ENCODE results near the gene ARL13B. TPM values are rescaled to one million over a fixed set of nuclear protein-coding genes. Genes with fewer than 3 reads are reported as not detected.

The ARL13B gene
- total RNA-seq, 1 donor from 2014 or later: 13.5 TPM

DNA sequence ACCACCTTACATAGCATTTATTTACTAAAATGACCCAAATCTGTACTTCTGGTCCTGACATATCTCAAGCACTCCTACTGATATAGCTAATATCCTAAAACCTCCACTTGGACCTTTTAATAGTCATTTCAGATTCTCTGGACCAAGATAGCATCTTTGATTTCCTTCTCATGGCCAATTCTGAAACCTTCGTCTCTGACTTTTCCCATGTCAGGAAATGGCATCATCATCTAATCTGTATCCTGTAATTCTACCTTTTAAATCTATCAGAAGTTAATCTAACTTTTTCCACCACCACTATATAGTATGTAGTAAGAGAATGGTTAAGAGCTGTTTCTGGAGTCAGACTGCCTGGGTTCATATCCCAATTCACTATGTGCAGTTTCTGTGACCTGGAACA, 32.2 kb downstream of the ARL13B start:
- H3K27me3 ChIP-seq: no peaks in the 10 kb centered on the region
- no peaks in the 10 kb centered on the region for H3K4me1 ChIP-seq
- intact Hi-C loops (cut with DNase I): no loop called here
- no peak for DNase-seq (ENCODE audit: extremely low spot score in 2 of 2)
- no peak overlapping the region for H3K4me3 ChIP-seq
- no peak overlapping the region for H3K27ac ChIP-seq
- TF ChIP-seq, protein P1, sequence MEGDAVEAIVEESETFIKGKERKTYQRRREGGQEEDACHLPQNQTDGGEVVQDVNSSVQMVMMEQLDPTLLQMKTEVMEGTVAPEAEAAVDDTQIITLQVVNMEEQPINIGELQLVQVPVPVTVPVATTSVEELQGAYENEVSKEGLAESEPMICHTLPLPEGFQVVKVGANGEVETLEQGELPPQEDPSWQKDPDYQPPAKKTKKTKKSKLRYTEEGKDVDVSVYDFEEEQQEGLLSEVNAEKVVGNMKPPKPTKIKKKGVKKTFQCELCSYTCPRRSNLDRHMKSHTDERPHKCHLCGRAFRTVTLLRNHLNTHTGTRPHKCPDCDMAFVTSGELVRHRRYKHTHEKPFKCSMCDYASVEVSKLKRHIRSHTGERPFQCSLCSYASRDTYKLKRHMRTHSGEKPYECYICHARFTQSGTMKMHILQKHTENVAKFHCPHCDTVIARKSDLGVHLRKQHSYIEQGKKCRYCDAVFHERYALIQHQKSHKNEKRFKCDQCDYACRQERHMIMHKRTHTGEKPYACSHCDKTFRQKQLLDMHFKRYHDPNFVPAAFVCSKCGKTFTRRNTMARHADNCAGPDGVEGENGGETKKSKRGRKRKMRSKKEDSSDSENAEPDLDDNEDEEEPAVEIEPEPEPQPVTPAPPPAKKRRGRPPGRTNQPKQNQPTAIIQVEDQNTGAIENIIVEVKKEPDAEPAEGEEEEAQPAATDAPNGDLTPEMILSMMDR (IDR thresholded peaks at IDR 0.05): no peak
- TF ChIP-seq POLR2AphosphoS5 (IDR thresholded peaks at IDR 0.05; ENCODE audit: insufficient read depth in 1 of 2, low read depth in 1 of 2) (no peak), POLR2A (IDR thresholded peaks at IDR 0.05) (no peak)
- no peaks in the 10 kb centered on the region for H3K36me3 ChIP-seq
- H3K9me3 ChIP-seq: no peaks in the 10 kb centered on the region

DNA sequence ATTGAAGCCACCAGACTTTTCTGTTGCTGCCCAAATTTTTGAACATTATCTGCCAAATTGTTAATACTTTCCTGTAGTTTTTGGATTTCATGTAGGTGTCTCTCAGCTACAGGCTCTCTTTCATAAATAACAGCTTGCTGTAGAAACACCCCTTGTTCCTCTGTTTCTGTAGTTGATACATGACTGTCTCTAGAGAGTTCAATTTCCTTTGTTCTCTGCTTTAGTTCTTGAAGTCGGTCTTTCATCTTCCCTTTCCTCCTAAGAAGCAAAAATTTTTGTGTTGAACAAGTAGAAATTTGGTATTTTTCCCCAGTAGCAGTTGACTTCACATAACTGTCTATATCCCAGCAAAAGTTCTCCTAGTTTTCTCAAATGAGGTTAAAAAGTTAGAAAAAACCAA, 35.1 kb downstream of the ARL13B start:
- no peak overlapping the region for H3K4me3 ChIP-seq

DNA sequence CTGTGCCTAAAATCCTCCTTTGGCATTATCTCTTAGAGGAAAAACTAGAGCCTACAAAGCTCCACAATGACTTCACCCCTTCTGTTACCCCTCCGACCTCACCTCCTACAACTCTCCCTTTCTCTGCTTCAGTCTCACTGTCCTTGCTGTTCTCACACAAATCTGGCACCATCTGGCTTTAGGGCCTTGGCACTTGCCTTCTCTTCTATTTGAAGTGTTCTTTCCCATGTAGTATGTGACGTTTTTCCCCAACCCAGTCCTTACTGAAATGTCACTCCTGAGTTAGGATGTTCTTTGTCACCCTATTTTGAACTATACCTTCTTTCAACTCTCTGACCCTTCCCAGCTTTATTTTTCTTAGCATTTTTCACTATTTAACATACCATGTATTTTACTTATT, 39.7 kb downstream of the ARL13B start:
- no peaks in the 10 kb centered on the region for H3K27me3 ChIP-seq

More for the DNA sequence above, 35.1 kb downstream of the ARL13B start:
- TF ChIP-seq POLR2AphosphoS5 (IDR thresholded peaks at IDR 0.05; ENCODE audit: insufficient read depth in 1 of 2, low read depth in 1 of 2) (no peak), POLR2A (IDR thresholded peaks at IDR 0.05) (no peak)
- TF ChIP-seq, protein P1 (IDR thresholded peaks at IDR 0.05): no peak
- Histone ChIP-seq H3K4me1 (no peaks in the 10 kb centered on the region), H3K27ac (no peak overlapping the region), H3K9me3 (no peaks in the 10 kb centered on the region), H3K36me3 (no peaks in the 10 kb centered on the region), H3K27me3 (no peaks in the 10 kb centered on the region)
- intact Hi-C loops (cut with DNase I): no loop called here
- no peak for DNase-seq (ENCODE audit: extremely low spot score in 2 of 2)

DNA sequence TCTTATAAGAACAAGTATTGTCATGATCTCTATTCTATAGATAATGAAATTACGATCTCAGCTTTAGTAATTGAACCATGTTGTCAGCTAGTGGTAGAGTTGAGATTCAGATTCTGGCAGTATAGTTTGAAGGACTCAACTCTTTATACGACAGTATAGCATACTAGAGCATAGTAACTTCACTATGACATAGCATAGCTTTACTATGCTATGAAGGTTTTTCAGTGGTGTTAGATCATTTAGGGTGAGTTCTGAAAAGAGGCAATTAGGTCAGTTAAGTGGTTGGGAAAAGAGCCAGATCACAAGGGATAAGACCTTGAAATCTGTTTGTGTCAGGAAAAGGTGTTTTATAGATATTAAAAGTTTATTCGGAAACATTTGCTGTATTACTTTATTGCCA, 40.3 kb downstream of the ARL13B start:
- no peak overlapping the region for H3K4me3 ChIP-seq
- TF ChIP-seq POLR2A (IDR thresholded peaks at IDR 0.05): no peak
- no peak for TF ChIP-seq POLR2AphosphoS5 (IDR thresholded peaks at IDR 0.05; ENCODE audit: insufficient read depth in 1 of 2, low read depth in 1 of 2)
- TF ChIP-seq, protein P1 (IDR thresholded peaks at IDR 0.05): no peak
- intact Hi-C loops (cut with DNase I): no loop called here
- no peaks in the 10 kb centered on the region for H3K36me3 ChIP-seq
- no peak overlapping the region for H3K27ac ChIP-seq
- H3K9me3 ChIP-seq: no peaks in the 10 kb centered on the region
- DNase-seq (ENCODE audit: extremely low spot score in 2 of 2): no peak
- H3K27me3 ChIP-seq: no peaks in the 10 kb centered on the region
- peaks cover 5% of the 10 kb centered on the region for H3K4me1 ChIP-seq

More for the DNA sequence above, 39.7 kb downstream of the ARL13B start:
- no peaks in the 10 kb centered on the region for H3K9me3 ChIP-seq
- intact Hi-C loops (cut with DNase I): no loop called here
- H3K27ac ChIP-seq: no peak overlapping the region
- TF ChIP-seq, protein P1 (IDR thresholded peaks at IDR 0.05): no peak
- TF ChIP-seq POLR2A (IDR thresholded peaks at IDR 0.05): no peak
- no peak for TF ChIP-seq POLR2AphosphoS5 (IDR thresholded peaks at IDR 0.05; ENCODE audit: insufficient read depth in 1 of 2, low read depth in 1 of 2)
- H3K36me3 ChIP-seq: no peaks in the 10 kb centered on the region
- H3K4me3 ChIP-seq: no peak overlapping the region
- DNase-seq (ENCODE audit: extremely low spot score in 2 of 2): no peak
- H3K4me1 ChIP-seq: peaks cover 4% of the 10 kb centered on the region

DNA sequence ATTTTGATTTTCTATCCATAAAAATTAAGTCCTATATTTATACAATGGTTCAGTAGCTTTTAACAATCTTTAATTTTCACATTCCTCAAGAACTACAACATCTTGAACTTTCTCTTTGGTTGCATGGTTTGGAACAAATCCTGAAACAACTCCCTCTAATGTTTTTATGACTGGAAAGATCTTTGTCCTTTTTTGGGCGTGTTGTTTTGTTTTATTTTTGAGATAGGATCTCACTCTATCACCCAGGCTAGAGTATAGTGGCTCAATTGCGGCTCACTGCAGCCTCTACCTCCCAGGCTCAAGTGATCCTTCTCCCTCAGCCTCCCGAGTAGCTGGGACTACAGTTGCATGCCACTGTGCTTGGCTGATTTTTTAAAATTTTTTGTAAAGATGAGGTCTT, 44.4 kb downstream of the ARL13B start:
- no peaks in the 10 kb centered on the region for H3K36me3 ChIP-seq
- DNase-seq (ENCODE audit: extremely low spot score in 2 of 2): no peak
- intact Hi-C loops (cut with DNase I): no loop called here
- no peak overlapping the region for H3K27ac ChIP-seq
- no peaks in the 10 kb centered on the region for H3K9me3 ChIP-seq
- H3K4me1 ChIP-seq: peaks cover 5% of the 10 kb centered on the region
- TF ChIP-seq, protein P1 (IDR thresholded peaks at IDR 0.05): no peak
- no peak for TF ChIP-seq POLR2AphosphoS5 (IDR thresholded peaks at IDR 0.05; ENCODE audit: insufficient read depth in 1 of 2, low read depth in 1 of 2)
- no peak for TF ChIP-seq POLR2A (IDR thresholded peaks at IDR 0.05)
- H3K27me3 ChIP-seq: no peaks in the 10 kb centered on the region
- no peak overlapping the region for H3K4me3 ChIP-seq

Data from vagina (tissue), 2 donors.